ENCODE data around the gene APOE. TPM values are rescaled to one million over a fixed set of nuclear protein-coding genes. Genes with fewer than 3 reads are reported as not detected.
"Not testable (repeated sequence)": the region's sequence is repeated elsewhere in the genome, so short reads cannot be mapped to it uniquely, and the experiment has no call there.

APOE gene
- 7.6 TPM for polyA plus RNA-seq (2013, experiment 1 of 2; ENCODE audit: insufficient read length)
- 8.5 TPM for polyA plus RNA-seq (2013, experiment 2 of 2; ENCODE audit: insufficient read length)

DNA sequence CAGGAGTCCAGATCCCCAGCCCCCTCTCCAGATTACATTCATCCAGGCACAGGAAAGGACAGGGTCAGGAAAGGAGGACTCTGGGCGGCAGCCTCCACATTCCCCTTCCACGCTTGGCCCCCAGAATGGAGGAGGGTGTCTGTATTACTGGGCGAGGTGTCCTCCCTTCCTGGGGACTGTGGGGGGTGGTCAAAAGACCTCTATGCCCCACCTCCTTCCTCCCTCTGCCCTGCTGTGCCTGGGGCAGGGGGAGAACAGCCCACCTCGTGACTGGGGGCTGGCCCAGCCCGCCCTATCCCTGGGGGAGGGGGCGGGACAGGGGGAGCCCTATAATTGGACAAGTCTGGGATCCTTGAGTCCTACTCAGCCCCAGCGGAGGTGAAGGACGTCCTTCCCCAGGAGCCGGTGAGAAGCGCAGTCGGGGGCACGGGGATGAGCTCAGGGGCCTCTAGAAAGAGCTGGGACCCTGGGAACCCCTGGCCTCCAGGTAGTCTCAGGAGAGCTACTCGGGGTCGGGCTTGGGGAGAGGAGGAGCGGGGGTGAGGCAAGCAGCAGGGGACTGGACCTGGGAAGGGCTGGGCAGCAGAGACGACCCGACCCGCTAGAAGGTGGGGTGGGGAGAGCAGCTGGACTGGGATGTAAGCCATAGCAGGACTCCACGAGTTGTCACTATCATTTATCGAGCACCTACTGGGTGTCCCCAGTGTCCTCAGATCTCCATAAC is at the start of gene APOE:
Gene APOE (plus strand): TSS at position 360 of the 724 bp plus-strand sequence. CDS start 829 bp downstream, outside the sequence.
- DNase-seq = no peak

DNA sequence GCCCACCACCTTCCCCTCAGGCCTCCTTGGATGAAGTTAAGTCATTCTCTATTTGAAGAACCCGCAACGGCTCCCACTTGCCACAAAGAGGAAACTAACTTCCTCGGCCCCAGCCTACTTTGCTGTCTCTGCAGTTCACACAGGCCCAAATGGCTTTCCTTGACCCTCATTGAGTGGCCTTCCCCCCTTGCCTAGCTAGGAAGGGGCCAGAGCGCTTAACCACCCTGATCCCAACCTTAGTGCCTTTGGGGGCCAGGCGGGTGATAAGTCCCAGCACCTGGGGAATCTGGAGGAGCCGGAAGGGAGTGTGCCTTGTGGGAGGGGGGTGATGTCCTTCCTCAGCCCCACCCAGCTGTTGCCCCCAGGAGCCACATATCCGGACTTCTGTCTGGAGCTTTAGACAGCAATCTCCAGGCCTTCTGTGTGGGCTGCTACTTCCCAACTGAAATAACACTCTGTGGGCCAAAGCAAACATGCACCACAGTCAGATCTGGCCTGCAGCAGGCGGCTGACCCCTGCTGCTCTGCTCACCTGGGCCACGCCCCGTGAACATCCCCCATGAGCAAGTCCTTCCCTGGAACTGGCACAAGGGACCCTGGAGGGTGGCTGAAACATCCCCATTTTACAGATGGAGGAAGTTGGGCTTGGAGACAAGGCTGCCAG is 49.0 kb upstream of the APOE start:
- DNase-seq = no peak

DNA sequence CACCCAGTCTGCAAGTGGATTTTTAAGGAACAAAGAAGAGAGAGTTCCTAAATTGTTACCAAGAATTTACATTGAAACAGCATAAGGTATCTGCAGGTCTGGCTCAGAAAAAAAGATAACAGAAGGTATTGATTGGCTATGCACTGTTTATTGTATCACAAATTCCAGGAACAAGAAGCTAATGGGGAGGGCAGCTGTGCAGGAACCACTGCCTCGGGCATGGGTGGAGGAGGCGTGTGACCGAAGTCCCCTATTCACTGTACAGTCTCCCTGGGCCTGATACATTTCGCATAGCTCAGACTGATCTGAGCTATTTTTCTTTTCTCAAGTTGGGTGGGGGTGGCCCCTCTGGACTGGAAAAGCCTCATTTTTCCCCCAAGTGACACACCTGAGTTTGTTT is 47.8 kb upstream of the APOE start:
- DNase-seq = no peak

DNA sequence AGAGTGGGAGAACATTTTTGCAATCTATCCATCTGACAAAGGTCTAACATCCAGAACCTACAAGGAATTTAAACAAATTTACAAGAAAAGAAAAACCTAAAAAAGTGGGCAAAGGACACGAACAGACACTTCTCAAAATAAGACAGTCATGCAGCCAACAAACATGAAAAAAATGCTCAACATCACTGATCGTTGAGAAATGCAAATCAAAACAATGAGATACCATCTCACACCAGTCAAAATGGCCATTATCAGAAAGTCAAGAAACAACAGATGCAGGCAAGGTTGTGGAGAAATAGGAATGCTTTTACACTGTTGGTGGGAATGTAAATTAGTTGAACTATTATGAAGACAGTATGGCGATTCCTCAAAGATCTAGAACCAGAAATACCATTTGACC is 44.0 kb upstream of the APOE start:
- not testable (repeated sequence) for DNase-seq

DNA sequence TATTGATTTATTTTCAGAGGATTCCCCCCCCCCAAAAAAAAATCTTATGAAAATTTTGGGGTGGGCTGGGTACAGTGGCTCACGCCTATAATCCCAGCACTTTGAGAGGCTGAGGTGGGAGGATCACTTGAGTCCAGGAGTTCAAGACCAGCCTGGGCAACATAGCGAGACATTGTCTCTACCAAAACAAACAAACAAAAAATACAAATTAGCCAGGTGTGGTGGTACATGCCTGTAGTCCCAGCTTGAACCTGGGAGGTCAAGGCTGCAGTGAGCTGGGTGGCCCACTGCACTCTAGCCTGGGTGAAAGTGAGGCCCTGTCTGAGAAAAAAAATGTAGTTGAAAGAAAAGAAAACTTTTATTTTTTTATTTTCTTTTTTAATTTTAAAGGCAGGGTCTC is 41.6 kb upstream of the APOE start:
- DNase-seq = no peak

DNA sequence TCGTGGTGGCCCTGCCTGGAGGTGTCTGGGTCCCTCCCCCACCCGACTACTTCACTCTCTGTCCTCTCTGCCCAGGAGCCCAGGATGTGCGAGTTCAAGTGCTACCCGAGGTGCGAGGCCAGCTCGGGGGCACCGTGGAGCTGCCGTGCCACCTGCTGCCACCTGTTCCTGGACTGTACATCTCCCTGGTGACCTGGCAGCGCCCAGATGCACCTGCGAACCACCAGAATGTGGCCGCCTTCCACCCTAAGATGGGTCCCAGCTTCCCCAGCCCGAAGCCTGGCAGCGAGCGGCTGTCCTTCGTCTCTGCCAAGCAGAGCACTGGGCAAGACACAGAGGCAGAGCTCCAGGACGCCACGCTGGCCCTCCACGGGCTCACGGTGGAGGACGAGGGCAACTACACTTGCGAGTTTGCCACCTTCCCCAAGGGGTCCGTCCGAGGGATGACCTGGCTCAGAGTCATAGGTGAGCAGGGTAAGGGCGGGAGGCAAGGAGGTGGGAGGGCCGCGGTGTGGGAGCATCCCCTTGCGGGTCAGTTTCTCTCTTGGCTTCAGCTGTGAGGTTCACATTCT is 40.3 kb upstream of the APOE start:
- no peak for DNase-seq

DNA sequence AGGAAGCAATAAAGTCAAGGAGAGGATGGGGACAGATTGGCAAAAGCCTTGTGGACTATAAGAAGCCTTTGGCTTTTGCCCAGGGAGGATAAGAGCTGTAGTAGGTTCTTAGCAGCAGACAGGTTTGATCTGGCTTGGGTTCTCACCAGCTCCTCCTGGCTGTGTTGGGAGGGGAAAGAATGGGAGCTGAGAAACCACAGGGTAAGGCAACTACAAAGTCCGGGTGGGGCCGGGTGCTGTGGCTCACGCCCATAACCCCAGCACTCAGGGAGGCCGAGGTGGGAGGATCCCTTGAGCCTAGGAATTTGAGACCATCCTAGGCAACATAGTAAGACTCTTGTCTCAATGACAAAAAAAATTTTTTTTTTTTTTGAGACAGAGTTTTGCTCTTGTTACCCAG is 38.9 kb upstream of the APOE start:
- no peak for DNase-seq

DNA sequence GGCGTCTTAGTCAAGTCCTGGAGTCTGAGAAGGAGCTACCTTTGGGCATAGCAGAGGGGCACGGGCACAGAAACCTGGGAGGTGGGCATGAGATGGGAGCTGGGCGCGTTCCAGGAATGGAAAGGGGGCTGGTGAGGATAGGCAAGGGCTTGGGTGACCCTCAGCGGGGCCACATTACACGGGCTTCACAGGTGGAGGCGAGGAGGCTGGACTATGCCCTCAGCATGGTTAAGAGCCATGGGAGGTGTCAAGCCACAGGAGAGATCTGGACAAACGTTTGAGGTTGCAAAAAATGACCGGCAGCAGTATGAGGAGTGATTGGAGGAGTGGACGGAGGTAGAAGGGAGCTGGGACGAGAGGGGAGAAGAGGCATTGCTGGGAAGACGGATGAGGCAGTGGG is 38.0 kb upstream of the APOE start:
- no peak for DNase-seq

DNA sequence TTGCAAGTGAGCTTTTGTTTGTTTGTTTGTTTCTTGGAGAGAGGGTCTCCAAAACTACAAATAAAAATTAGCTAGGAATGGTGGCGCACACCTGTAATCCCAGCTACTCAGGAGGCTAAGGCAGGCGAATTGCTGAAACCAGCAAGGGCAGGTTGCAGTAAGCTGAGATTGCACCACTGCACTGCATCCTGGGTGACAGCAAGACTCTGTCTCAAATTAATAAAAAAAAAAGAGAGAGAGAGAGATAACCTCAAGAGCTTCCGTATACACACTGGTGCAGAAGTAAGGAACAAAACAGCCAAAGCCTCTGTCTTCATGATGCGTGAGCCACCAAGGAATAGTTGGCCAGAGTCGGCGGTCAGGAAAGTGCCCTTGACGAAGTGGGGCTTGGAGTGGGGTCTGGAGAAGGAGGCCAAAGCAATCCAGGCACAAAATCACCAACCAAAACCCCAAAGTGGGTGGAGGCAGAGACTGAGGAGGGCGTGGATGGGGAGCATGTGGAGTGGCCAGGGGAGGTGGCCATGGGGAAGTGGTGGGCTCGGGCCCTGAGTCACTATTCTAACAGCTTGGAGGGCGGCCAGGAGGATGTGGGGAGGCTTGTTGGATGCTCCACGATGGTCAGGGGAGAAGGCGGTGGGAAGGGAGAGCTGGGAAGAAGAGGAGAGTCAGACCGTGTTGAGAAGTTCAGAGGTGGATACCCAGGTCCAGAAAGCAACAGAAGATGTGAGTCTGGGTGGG is 35.7 kb upstream of the APOE start:
- DNase-seq = peak; percentile 74

DNA sequence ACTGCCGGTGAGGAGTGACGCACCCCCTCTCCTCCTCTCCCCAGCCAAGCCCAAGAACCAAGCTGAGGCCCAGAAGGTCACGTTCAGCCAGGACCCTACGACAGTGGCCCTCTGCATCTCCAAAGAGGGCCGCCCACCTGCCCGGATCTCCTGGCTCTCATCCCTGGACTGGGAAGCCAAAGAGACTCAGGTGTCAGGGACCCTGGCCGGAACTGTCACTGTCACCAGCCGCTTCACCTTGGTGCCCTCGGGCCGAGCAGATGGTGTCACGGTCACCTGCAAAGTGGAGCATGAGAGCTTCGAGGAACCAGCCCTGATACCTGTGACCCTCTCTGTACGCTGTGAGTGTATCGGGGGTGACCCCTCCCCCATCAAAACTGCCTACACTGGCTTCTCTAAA is 33.8 kb upstream of the APOE start:
- no peak for DNase-seq

DNA sequence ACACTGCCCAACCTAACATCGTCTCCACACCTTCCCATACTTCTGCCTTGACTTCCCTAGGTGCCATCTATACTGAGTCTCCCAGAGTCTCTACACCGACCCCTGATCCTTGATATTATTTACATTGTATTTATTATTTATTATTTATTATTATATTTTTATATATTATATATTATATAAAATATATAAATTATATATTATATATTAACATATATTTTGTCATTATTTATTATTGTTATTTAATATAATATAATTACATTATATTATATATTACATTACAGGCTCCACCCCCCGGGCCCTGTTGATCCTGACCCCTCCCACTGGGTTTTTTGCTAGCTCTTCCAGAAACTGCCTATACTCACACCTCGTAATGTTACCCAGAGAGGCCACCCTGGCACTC is 32.9 kb upstream of the APOE start:
- no peak for DNase-seq

DNA sequence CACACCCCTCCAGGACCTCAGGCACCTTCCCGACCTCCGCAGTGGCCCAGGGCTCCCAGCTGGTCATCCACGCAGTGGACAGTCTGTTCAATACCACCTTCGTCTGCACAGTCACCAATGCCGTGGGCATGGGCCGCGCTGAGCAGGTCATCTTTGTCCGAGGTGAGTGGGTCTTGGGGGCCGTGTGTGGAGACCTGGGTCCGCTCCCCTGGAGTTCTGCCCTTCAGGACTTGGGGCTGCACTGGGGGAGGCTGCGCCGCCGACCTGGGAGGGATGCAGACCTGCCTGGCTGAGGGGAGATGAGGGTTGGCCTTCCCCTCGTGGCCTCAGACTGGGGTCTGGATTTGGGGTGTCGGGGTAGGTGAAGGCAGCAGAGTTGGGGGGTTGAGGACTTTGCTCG is 31.3 kb upstream of the APOE start:
- DNase-seq = no peak

DNA sequence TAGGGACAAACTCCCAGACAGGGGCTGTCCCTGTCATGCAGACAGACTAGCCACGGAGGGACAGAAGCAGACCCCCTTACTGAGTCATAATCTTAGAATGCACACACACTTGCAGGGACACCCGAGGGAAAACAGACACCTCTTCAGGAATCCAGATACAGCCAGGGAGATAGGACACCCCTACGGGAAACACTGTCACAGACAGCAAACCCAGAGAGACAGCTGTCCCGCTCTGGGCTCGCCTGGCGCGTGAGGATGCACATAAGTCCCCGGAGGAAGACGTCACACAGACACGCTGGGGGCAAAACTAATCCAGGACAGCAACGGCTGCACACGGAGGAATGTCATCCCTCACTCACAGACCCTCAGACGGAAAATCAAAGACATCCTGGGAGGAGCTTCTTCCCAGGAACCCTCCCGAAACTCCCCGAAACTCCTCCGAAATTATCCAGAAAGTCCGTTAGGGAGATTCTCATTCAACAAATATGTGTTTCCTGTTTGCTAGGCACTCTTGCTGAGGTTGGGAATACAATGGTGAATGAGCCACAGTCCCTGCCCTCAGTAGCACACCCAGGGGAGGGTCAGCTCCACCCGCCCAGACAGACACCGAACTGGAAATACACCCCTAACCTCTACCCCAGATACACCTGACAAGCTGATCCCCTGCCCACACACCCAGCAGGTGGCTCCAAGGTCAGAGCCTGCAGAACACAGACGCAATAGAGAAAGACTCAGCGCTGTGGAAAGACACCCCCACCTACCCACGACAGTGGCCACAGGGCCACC is 29.7 kb upstream of the APOE start:
- peak; percentile 36 for DNase-seq

DNA sequence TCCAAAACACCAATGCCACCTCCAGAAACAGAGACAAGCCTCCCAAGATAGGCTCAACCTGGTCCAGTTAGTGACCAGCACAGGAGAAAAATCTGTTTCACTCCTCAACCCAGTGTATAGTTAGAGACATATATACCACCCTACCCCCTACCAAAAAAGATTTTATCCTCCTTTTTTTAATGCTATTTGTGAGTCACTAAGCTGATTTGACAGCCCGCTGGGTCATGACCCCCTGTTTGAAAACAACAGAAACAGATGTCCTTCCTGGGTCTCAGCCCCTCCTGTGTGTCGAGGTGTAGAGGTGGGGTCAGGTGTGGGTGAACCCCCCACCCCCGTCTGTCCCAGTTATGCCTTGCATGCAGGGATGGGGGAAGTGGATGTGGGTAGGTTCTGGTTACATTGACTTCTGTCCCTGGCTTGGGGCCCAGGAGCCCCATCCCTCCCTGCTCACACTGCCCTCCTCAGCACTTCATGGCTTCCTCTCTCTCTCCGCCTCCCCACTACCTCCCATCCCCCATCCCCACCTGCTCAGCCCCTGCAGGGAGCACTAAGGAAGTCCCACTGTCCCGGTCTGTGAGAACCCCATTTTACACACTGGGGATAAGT is 28.6 kb upstream of the APOE start:
- DNase-seq = no peak

DNA sequence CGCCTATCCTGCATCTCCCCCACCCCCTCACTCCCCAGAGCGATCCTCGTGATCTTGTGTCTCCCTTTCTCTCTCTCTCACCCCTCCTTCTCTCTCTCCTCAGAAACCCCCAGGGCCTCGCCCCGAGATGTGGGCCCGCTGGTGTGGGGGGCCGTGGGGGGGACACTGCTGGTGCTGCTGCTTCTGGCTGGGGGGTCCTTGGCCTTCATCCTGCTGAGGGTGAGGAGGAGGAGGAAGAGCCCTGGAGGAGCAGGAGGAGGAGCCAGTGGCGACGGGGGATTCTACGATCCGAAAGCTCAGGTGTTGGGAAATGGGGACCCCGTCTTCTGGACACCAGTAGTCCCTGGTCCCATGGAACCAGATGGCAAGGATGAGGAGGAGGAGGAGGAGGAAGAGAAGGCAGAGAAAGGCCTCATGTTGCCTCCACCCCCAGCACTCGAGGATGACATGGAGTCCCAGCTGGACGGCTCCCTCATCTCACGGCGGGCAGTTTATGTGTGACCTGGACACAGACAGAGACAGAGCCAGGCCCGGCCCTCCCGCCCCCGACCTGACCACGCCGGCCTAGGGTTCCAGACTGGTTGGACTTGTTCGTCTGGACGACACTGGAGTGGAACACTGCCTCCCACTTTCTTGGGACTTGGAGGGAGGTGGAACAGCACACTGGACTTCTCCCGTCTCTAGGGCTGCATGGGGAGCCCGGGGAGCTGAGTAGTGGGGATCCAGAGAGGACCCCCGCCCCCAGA is 27.3 kb upstream of the APOE start:
- no peak for DNase-seq

DNA sequence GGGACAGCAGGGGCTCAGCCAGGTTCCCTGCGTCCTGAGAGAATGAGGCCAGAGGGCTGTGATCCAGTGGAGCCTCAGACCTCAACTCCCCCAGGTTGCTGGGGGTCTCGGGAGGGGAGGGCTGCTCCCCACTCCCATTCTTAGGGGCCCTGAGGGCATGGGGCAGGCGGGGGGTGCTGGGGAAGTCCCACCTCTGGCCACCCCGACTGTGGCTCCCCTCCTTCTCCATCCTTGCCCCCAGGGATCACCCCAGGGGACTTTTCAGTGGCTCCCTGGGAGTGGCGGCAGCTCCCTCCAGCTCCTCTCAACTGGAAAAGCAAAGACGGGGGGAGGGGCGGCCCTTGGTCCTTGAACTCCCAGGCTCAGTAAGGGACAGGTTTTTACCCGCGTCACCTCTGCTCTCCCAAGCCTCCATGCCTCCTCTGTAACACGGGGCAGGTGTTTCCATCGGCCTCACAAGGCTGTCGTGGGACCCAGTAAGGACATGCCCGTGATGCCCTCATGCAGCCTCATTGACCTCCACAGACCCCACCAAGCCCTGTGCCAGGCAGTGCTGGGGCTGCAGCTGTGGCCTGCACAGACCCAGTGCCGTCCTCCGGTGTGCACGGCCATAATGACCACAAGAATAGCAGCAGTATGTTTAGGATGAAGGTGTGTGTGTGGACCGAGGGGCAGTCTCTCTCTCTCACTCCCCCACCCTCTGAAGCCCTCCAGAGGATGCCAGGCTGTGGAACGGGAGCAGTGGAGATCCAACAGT is 26.1 kb upstream of the APOE start:
- no peak for DNase-seq

DNA sequence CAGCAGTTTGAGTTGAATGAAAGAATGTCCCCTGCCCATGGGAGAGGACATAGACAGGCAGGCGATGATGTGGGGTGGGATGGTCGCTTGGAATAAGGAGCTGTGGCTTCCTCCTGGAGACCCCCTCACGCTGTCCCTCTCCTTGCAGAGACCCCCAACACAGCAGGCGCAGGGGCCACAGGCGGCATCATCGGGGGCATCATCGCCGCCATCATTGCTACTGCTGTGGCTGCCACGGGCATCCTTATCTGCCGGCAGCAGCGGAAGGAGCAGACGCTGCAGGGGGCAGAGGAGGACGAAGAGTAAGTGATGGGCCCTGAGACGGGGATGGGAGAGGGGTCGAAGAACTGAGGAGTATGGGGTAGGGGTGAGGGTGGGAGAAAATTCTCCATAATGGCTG is 23.5 kb upstream of the APOE start:
- DNase-seq = no peak

DNA sequence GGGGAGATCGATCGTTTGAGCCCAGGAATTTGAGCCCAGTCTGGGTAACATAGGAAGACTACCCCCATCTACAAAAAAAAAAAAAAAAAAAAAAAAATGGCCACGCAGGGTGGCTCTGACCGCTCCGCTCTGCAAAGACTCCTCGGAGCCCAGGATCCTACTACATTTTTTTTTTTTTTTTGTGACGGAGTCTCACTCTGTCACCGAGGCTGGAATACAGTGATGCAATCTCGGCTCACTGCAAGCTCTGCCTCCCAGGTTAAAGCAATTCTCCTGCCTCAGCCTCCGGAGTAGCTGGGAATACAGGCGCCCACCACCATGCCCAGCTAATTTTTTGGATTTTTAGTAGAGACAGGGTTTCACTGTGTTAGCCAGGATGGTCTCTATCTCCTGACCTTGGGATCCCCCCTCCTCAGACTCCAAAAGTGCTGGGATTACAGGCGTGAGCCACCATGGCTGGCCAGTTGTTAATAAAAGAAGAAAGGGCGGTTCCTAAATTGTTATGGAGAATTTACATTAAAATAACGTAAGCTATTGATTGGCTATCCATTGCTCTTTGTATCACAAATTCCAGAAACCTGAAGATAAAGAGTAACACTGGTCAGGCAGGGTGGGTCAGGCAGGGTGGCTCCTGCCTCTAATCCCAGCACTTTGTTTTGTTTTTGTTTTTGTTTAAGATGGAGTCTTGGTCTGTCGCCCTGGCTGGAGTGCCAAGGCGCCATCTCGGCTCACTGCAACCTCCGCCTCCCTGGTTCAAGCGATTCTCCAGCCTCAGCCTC is 22.8 kb upstream of the APOE start:
- not testable (repeated sequence) for DNase-seq

DNA sequence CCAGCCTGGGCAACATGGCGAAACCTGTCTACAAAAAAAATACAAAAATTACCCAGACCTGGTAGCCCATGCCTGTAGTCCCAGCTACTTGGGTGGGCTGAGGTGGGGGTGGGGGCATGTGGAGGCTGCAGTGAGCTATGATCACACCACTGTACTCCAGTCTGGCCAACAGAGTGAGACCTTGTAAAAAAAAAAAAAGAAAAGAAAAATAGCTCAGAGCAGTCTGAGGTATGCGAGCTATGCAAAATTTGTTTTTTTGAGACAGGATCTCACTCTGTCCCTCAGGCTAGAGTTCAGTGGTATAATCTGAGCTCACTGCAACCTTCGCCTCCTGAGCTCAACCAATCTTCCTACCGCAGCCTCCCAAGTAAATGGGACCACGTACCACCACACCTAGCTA is 21.7 kb upstream of the APOE start:
- peak; percentile 23 for DNase-seq

DNA sequence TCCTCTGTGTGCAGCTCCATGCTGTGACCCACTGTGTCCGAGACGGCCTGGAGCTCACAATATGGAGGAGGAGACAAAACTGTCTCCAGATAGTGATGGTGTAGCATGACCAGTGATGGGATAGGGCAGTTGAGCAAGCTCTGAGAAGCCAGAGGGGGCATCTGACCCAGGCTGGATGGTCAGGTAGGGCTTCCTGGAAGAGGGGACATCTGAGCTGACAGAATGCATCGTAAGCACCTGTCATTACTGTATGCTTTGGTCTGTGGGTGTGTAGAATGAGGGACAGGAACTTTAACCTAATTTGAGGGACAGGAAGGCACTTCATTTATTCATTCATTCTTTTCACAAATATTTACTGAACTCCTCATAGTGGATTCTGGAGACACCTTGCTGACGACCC is 21.0 kb upstream of the APOE start:
- no peak for DNase-seq
